ENCODE data around the gene UBE2L3. TPM values are rescaled to one million over a fixed set of nuclear protein-coding genes. Genes with fewer than 3 reads are reported as not detected.
"Not testable (repeated sequence)": the region's sequence is repeated elsewhere in the genome, so short reads cannot be mapped to it uniquely, and the experiment has no call there.

The UBE2L3 gene
- total and polyA plus RNA-seq, 9 donors = 28.2 to 46.2 (median 42.1) TPM

- Histone ChIP-seq H3K27me3 (ENCODE audit: control insufficient read depth, insufficient read depth, low read length) (no peaks in the 10 kb centered on the region), H3K9me3 (replicated peaks; ENCODE audit: control insufficient read depth, low read depth, low read length) (no peaks in the 10 kb centered on the region), H3K36me3 (ENCODE audit: control insufficient read depth, insufficient read depth, low read length) (peaks cover 14% of the 10 kb centered on the region), H3K4me3 (ENCODE audit: low read length) (no peak overlapping the region), H3K4me1 (ENCODE audit: control insufficient read depth, insufficient read depth, low read length) (peaks cover 26% of the 10 kb centered on the region), H3K27ac (ENCODE audit: low read length) (no peak overlapping the region)
- DNase-seq = peak; percentile 57
- 80% methylated on average over 2 of the region's 4 CpGs for WGBS (ENCODE audit: insufficient coverage)
Measured at GRCh38 chr22:21587803-21588611, 20.5 kb downstream of the UBE2L3 start.

GRCh38 chr22:21589396-21589795 is 21.9 kb downstream of the UBE2L3 start:
- no peak for DNase-seq
- peaks cover 25% of the 10 kb centered on the region for H3K4me1 ChIP-seq (ENCODE audit: control insufficient read depth, insufficient read depth, low read length)
- no peak overlapping the region for H3K27ac ChIP-seq (ENCODE audit: low read length)
- no peaks in the 10 kb centered on the region for H3K27me3 ChIP-seq (ENCODE audit: control insufficient read depth, insufficient read depth, low read length)
- WGBS (ENCODE audit: insufficient coverage) = 91% methylated on average over 7 of the region's 8 CpGs
- H3K9me3 ChIP-seq (replicated peaks; ENCODE audit: control insufficient read depth, low read depth, low read length) = no peaks in the 10 kb centered on the region
- peaks cover 25% of the 10 kb centered on the region for H3K36me3 ChIP-seq (ENCODE audit: control insufficient read depth, insufficient read depth, low read length)
- no peak overlapping the region for H3K4me3 ChIP-seq (ENCODE audit: low read length)

GRCh38 chr22:21590809-21591641 is 23.5 kb downstream of the UBE2L3 start:
- no peak overlapping the region for H3K4me3 ChIP-seq (ENCODE audit: low read length)
- H3K27me3 ChIP-seq (ENCODE audit: control insufficient read depth, insufficient read depth, low read length) = no peaks in the 10 kb centered on the region
- DNase-seq = no peak
- peaks cover 25% of the 10 kb centered on the region for H3K4me1 ChIP-seq (ENCODE audit: control insufficient read depth, insufficient read depth, low read length)
- WGBS (ENCODE audit: insufficient coverage) = 67% methylated on average over 4 of the region's 9 CpGs
- no peak overlapping the region for H3K27ac ChIP-seq (ENCODE audit: low read length)
- H3K9me3 ChIP-seq (replicated peaks; ENCODE audit: control insufficient read depth, low read depth, low read length) = no peaks in the 10 kb centered on the region
- peaks cover 37% of the 10 kb centered on the region for H3K36me3 ChIP-seq (ENCODE audit: control insufficient read depth, insufficient read depth, low read length)

- DNase-seq = no peak
- peaks cover 39% of the 10 kb centered on the region for H3K36me3 ChIP-seq (ENCODE audit: control insufficient read depth, insufficient read depth, low read length)
- H3K27ac ChIP-seq (ENCODE audit: low read length) = no peak overlapping the region
- no peak overlapping the region for H3K4me3 ChIP-seq (ENCODE audit: low read length)
- H3K27me3 ChIP-seq (ENCODE audit: control insufficient read depth, insufficient read depth, low read length) = no peaks in the 10 kb centered on the region
- no peaks in the 10 kb centered on the region for H3K9me3 ChIP-seq (replicated peaks; ENCODE audit: control insufficient read depth, low read depth, low read length)
- H3K4me1 ChIP-seq (ENCODE audit: control insufficient read depth, insufficient read depth, low read length) = peaks cover 25% of the 10 kb centered on the region
- 85% methylated on average over 9 of the region's 9 CpGs for WGBS (ENCODE audit: insufficient coverage)
Measured at GRCh38 chr22:21591695-21592094, 24.2 kb downstream of the UBE2L3 start.

- Histone ChIP-seq H3K36me3 (ENCODE audit: control insufficient read depth, insufficient read depth, low read length) (peaks cover 42% of the 10 kb centered on the region), H3K9me3 (replicated peaks; ENCODE audit: control insufficient read depth, low read depth, low read length) (no peaks in the 10 kb centered on the region), H3K4me1 (ENCODE audit: control insufficient read depth, insufficient read depth, low read length) (peaks cover 23% of the 10 kb centered on the region), H3K27me3 (ENCODE audit: control insufficient read depth, insufficient read depth, low read length) (no peaks in the 10 kb centered on the region), H3K4me3 (ENCODE audit: low read length) (no peak overlapping the region), H3K27ac (ENCODE audit: low read length) (no peak overlapping the region)
- WGBS (ENCODE audit: insufficient coverage) = no CpG with 5 or more reads among the region's 3 CpGs
- DNase-seq = no peak
Measured at GRCh38 chr22:21592422-21592821, 24.9 kb downstream of the UBE2L3 start.

- Histone ChIP-seq H3K4me1 (ENCODE audit: control insufficient read depth, insufficient read depth, low read length) (peaks cover 14% of the 10 kb centered on the region), H3K4me3 (ENCODE audit: low read length) (no peak overlapping the region), H3K9me3 (replicated peaks; ENCODE audit: control insufficient read depth, low read depth, low read length) (no peaks in the 10 kb centered on the region), H3K27ac (ENCODE audit: low read length) (no peak overlapping the region), H3K36me3 (ENCODE audit: control insufficient read depth, insufficient read depth, low read length) (peaks cover 42% of the 10 kb centered on the region), H3K27me3 (ENCODE audit: control insufficient read depth, insufficient read depth, low read length) (no peaks in the 10 kb centered on the region)
- no peak for DNase-seq
- 65% methylated on average over 10 of the region's 11 CpGs for WGBS (ENCODE audit: insufficient coverage)
Measured at GRCh38 chr22:21593406-21594232, 26.1 kb downstream of the UBE2L3 start.

GRCh38 chr22:21594865-21595452 is 27.4 kb downstream of the UBE2L3 start:
- 96% methylated on average over 3 of the region's 5 CpGs for WGBS (ENCODE audit: insufficient coverage)
- DNase-seq = no peak
- Histone ChIP-seq H3K27ac (ENCODE audit: low read length) (no peak overlapping the region), H3K27me3 (ENCODE audit: control insufficient read depth, insufficient read depth, low read length) (no peaks in the 10 kb centered on the region), H3K9me3 (replicated peaks; ENCODE audit: control insufficient read depth, low read depth, low read length) (no peaks in the 10 kb centered on the region), H3K36me3 (ENCODE audit: control insufficient read depth, insufficient read depth, low read length) (peaks cover 46% of the 10 kb centered on the region), H3K4me3 (ENCODE audit: low read length) (no peak overlapping the region), H3K4me1 (ENCODE audit: control insufficient read depth, insufficient read depth, low read length) (peaks cover 14% of the 10 kb centered on the region)

GRCh38 chr22:21596356-21597135 is 29.0 kb downstream of the UBE2L3 start:
- 98% methylated on average over 4 of the region's 13 CpGs for WGBS (ENCODE audit: insufficient coverage)
- not testable (repeated sequence) for DNase-seq; H3K4me1 ChIP-seq (ENCODE audit: control insufficient read depth, insufficient read depth, low read length)

GRCh38 chr22:21598302-21598701 is 30.8 kb downstream of the UBE2L3 start:
- no peaks in the 10 kb centered on the region for H3K4me1 ChIP-seq (ENCODE audit: control insufficient read depth, insufficient read depth, low read length)
- DNase-seq = no peak
- no peaks in the 10 kb centered on the region for H3K27me3 ChIP-seq (ENCODE audit: control insufficient read depth, insufficient read depth, low read length)
- no CpG with 5 or more reads among the region's 3 CpGs for WGBS (ENCODE audit: insufficient coverage)
- peaks cover 38% of the 10 kb centered on the region for H3K36me3 ChIP-seq (ENCODE audit: control insufficient read depth, insufficient read depth, low read length)
- no peak overlapping the region for H3K27ac ChIP-seq (ENCODE audit: low read length)
- H3K9me3 ChIP-seq (replicated peaks; ENCODE audit: control insufficient read depth, low read depth, low read length) = no peaks in the 10 kb centered on the region
- no peak overlapping the region for H3K4me3 ChIP-seq (ENCODE audit: low read length)

More at GRCh38 chr22:21596356-21597135, 29.0 kb downstream of the UBE2L3 start:
- not testable (repeated sequence) for H3K27me3 ChIP-seq (ENCODE audit: control insufficient read depth, insufficient read depth, low read length); H3K27ac ChIP-seq (ENCODE audit: low read length); H3K4me3 ChIP-seq (ENCODE audit: low read length); H3K9me3 ChIP-seq (replicated peaks; ENCODE audit: control insufficient read depth, low read depth, low read length)
- H3K36me3 ChIP-seq (ENCODE audit: control insufficient read depth, insufficient read depth, low read length) = peaks cover 40% of the 10 kb centered on the region

Data from muscle of leg (tissue), 11 donors.